Stimulated activated CD4-positive, alpha-beta T cell treated with anti-CD3 and anti-CD28 coated beads, Interleukin-4, amount 100 ng/mL, for 24 hours (primary cell): ENCODE results near the gene CNGA2.

ENCODE experiments used
- DNase-seq: peaks from one replicate; pipeline ENCODE4 v3.0.0-alpha.2; 2020

CNGA2 gene

DNA sequence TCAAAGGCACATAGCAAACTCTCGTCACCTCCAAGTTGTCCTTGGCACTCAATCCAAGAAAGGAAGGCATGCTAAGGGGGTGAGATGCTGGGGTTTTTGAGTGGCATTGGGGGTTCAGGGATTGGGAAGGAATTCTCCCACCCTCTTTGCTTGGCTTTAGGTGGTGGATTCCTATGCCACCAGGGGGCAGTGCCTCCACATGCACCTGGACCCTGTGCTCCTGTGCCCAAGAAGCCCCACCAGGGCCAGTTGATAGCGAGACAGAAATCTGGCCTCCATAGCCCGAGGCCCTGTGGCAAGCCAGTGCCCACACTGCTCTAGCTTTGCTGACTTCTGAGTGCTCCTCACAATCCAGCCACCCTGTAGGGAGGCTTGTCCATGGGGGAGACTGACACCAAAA, 20.7 kb upstream of the CNGA2 start:
- no peak for DNase-seq

DNA sequence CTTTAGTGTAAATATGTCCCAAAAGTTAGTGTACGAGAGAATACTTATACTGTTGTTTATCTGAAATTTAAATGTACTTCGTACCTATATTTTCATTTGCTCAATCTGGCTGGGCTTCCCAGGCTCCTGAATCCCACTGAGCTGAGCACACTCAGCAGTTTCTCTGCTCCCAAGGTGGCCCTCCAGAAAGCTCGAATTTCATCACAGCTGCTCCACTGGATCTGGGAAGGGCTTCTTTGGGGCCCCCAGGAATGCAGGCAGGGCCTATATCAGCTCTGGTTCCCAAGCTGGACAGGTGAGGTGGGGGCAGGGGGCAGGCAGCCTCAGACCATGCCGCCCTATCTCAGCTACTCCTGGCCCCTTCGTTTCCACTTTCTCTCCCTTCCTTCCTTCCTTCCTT, 20.2 kb upstream of the CNGA2 start:
- no peak for DNase-seq

DNA sequence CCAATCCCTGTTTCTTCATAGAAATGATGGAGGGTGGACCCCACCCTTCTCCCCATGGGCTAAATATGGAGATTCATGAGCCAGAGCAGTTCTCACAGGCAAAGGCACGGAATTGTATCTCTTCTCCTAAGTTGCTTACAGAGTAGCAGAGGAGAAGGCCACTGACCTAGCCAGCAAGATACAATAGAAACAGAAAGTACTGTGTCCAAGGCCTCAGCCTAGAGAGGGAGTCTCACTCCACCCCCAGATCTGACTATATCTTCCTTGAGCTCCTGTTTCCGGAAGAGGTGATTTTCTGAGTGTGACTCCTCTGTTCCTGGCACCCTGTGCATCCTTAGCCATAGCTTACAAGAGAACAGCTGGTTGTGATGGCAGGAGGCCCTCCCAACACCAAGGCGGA, 18.8 kb upstream of the CNGA2 start, which contains the start of gene FATE1:
TSS of gene FATE1 (plus strand) at position 284 of the 400 bp plus-strand sequence. CDS start at position 369, 85 bp downstream.
- DNase-seq, result no peak

DNA sequence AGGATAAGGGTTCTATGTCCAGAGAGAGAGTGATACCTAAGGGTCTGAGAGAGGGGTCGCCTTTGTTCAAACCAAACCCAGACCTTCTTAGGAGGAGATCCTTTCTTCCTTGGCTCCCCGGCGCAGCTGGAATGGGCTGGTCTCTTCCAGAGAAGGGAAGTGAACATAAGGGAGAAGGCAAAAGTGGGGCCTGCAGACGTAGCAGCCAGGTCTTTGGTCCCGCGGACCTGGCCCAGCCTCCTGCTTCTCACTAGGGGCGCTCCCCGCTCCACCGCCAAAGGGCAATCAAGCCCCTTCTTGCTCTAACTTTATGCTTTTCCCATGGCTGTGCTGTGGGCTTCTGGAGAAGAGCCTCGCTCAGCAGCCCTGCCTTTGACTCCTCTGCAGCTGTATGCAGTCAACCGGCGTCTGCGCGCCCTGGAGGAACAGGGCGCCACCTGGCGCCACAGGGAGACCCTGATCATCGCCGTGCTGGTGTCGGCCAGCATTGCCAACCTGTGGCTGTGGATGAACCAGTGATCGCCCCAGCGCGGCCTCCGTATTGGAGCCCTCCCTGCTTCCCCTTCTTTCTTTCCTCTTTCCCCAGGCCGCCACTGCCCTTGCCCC, 12.2 kb upstream of the CNGA2 start:
- DNase-seq, result no peak

DNA sequence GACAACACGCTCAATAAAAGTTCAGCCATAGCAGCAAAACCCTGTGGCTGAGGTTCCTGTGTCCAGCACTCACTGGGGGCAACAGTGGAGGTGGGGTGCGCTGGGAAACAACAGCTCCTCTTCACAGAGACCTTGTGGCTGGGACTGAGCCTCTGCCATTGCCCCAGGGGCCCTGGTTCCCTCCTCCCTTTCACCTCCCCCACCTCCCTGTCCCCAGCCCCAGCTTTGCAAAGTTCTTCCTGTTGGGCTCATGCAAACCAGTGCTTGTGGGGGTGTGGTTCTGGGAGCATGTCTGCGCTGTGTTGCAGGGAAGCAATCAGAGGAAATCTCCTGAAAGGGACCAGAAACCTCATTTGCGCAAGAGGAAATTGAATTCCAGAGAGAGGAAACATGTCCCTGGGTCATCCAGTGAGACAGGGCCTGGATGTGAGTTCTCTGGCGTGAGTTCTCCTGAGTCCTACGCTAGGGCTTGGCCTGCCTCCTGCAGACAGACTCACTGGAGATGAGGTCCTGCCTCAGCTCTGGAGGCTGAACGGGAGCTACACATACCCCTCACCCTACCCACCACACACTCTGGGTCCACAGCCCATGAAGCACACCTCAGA, 11.3 kb upstream of the CNGA2 start:
- DNase-seq, result no peak

DNA sequence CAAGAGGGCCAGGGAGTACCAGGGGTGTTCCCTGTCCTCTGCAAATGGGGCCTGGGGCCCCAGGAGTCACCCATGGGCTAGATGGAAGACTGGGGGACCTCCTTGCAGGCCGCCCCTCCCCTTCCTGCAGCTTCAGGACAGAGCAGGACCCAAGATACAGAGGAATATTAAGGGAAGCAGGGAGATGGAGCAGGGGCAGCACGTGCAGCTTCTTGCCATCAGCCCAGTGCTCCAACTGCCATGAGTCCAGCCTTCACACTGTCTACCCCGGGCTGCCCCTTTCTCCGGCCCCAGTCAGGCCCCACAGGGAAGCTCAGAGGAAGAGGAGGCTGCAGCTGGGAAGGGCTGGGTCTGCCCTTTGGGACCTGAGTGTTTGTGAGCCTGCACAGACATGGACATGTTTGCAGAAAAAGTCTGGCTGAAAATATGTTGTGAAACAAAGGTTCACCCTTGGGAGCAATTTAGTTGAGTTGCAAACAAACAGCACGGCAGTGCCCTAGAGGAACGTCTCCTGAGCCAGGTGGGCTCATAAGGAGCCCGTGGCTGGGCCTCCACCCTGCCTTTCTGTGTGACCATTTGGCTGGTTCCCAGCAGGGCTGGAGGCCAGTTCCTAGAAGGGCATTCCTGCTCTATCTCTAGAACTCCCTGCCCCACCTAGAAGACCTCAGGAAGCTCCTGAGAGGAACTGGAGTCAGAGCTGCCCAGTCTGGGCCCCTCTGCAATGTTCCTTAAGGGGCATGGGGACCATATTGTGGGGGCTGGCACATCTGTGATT, 9.8 kb upstream of the CNGA2 start:
- DNase-seq, result no peak

DNA sequence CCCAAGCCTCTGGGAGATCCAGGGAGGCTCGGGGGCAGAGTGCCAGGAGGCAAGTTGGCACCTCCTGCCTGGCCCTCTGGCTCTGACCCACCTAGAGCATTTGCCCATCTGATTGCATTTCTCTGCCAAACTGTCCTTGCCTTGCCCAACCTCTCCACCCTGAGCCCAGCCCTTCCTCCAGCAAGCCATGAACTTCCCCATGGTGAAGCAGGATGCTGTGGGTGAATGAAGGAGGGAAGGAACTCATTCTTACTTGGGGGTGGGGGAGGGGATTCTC, 9.3 kb upstream of the CNGA2 start:
- no peak for DNase-seq

DNA sequence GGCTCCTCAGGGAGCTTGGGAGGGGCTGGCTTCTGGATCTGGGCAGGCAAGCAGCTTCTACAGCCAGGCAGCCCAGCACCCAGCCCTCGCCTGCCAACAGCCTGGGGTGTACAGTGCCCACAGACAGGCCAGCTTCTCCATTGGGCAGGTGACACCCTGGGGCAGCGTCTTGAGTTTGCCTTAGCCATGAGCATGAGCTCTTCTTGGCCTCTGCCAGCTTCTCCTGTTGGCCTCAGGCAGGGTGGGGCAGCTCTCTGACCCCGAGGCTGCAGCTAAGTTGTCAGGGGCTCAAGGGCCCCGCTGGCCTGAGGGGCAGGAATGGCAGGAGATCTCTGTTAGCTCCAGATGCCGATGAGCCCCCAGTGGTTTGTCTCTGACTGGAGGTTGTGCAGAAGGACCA, 7.8 kb upstream of the CNGA2 start:
- no peak for DNase-seq

DNA sequence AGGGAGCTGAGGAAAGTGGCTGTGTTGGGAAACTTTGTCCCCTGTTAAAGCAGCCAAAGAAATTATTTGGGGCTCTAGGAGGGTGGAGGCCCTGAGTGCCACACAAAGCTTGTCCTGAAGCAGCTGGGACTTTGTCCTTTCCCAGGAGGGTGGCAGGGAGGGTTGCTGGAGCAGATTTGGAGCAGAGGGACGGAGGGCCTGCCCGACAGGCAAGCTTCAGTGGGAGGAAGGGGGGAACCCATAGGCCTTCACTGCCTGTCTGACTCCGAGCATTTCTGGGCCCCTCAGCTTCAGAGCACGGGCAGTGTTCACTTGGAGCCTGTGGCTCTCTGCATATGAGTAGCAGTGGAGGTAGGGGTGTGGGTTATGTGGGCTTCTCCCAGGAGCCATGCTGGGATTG, 7.2 kb upstream of the CNGA2 start:
- no peak for DNase-seq

DNA sequence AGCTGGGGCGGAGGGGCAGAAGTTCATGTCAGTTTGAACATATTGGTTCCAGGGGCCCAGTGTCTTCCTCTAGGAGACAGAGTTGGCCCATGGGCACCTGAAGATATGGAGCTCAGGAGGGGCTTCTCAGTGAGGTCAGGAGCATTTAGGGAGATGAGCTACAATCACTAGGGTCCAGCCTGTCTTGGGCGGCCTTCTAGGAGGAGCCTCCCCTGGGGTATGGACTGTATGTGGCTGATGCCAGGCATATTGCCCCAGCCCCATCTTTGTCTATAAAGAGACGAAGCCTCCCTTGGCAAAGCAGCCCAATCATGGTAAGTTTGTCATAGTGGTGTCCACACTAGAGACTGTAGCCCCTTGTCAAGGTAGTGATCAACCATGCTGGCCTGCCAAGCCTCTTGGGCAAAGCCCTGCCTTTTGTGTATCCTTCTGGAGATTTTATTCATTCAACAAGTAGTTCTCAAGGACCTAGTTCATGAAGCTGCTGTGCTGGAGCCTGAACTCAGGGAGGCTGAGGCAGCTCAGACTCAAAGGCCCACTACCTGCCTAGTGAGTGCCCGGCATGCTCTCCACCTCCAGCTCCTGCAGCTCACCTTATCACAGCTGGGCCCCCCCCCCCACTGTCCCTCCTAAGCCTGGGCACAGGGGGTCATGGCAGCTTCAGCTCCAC, 5.4 kb upstream of the CNGA2 start:
- no peak for DNase-seq

DNA sequence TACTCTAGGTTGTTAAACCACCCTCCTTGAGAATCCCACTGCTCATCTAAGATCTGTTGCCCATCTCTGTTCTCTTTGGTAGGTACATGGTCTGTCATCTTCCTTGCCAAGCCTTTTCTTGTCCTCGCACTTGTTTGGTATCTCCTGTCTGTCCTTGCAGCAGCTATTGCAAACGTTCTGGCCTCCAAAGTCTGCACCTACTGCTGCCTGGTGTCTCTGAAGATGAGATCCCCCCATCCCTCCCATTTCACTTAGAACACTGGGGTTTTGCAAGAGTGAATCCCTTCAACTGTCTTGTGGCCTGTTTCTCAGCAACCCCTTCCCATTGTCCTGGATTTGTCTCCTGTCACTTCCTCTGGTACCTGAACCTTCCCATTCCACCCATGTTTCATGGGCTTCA, 673 bp downstream of the CNGA2 start:
- DNase-seq, result no peak

DNA sequence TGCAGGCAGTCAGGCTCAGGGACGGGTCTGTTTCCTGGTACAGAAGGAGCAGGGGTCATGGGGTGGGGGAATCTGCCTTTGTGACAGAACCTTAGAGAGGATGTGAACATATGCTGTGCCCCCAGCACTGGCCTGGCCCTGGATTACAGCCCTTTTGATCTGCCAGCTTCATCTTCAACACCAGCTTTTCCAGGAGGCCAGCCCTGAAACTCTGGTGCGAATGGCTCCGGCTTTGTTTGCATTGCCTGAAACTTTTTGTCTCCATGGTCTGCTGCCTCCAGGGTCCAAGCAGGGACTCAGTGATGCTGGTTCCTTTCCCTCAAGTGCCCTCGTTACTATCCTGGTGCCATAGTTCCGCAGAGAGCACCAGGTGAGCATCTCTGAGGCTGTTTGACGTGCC, 2.1 kb downstream of the CNGA2 start:
- no peak for DNase-seq

DNA sequence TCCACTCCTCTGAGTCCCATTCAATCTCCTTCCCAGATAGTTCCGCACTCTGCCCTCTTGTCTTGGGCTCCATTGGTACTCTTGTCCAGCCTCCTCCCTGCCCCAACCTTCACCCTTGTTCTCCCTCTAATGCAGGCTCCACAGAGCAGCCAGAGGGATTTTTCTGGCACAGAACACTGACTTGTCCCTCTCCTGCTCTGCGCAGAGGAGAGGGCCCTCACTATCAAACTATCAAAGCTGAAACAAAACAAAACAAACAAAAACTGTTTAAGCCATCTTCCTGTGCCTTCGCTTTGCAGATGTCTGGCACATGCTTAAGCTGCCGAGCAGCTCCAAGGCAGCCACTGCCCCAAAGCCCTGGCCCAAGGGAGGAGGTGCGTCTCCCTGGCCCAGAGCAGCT, 2.9 kb downstream of the CNGA2 start:
- no peak for DNase-seq

DNA sequence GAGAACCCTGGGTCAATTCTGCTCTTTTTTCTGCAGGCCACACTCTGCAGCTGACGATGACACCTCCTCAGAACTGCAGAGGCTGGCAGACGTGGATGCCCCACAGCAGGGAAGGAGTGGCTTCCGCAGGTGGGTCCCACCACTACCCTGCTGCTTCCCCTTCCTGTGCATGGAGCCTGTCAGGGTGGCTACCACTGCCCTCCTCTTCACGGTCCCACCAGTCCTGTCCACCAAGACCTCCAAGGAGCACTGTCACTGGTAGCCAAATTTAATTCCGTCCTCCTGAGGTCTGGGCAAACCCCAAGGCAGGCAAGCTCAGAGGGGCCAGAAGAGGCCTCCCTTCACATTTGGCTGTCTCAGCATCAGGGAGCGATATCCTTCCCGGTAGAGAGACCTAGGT, 4.2 kb downstream of the CNGA2 start:
- no peak for DNase-seq

DNA sequence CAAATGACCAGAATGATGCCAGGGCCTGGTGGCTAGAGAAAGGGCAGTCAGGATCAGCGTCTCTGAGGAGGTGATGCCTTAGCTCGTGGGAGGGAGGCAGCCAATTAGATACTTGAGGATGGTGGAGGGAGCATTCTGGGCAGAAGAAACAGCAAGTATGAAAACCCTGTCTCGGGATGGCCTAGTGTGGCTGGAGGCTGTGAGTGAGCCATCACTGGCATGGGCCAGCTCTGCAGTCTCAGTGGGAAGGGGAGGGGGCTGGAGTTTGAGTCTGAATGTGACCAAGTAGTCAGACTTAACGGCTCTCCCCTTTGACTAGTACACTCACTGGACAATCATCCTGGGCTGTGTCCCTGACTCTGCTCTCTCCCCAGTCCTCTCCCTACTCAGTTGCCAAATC, 7.1 kb downstream of the CNGA2 start:
- no peak for DNase-seq

DNA sequence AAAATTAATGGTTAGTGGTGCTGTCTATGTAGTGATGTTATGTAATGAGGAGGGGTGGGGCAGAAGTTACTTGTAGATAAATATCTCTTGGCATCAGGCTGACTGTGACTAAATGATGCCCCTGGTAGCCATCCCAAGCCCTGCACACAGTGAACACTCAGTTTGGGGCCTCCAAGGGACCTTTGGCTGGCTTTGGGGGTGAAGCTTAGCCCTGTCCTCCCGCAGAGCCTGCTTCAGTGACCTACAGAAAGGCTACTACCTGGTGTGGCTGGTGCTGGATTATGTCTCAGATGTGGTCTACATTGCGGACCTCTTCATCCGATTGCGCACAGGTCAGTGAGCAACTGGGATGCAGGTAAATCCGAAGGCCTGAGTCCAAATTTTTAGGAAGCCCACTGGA, 7.8 kb downstream of the CNGA2 start:
- no peak for DNase-seq

DNA sequence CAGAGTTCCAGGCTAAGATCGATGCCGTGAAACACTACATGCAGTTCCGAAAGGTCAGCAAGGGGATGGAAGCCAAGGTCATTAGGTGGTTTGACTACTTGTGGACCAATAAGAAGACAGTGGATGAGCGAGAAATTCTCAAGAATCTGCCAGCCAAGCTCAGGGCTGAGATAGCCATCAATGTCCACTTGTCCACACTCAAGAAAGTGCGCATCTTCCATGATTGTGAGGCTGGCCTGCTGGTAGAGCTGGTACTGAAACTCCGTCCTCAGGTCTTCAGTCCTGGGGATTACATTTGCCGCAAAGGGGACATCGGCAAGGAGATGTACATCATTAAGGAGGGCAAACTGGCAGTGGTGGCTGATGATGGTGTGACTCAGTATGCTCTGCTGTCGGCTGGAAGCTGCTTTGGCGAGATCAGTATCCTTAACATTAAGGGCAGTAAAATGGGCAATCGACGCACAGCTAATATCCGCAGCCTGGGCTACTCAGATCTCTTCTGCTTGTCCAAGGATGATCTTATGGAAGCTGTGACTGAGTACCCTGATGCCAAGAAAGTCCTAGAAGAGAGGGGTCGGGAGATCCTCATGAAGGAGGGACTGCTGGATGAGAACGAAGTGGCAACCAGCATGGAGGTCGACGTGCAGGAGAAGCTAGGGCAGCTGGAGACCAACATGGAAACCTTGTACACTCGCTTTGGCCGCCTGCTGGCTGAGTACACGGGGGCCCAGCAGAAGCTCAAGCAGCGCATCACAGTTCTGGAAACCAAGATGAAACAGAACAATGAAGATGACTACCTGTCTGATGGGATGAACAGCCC, 9.3 kb downstream of the CNGA2 start:
- no peak for DNase-seq

DNA sequence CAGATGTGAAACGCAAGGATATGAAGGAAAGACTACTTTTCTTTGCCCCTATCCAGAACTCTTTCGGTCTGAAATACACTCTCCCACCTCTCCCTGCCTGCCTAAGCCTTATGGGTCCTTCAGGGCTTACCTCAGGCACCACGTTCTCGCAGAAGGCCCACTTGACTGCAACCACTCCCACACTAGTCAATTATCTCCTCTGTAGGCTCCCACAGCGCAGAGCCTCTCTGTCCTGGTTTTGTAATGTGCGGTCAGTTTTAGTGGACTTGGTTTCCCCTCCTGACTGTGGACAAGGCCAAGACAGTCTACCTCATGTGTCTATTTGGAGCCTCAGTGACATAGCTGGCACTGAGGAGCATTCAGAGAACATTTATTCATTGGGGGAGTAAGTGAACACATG, 11.1 kb downstream of the CNGA2 start:
- no peak for DNase-seq

DNA sequence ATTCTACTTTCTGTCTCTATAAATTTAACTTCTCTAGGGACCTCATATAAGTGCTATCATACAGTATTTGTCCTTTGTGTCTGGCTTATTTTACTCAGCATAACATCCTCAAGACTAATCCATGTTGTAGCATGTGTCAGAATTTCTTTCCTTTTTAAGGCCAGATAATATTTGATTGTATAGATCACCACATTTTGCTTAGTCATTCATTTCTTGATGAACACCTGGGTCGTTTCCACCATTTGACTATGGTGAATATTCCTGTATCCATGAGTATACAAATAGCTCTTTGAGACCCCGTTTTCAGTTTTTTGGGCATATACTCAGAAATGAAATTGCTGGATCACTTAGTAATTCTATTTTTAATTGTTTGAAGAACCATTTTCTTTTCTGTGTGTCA, 12.0 kb downstream of the CNGA2 start:
- no peak for DNase-seq

DNA sequence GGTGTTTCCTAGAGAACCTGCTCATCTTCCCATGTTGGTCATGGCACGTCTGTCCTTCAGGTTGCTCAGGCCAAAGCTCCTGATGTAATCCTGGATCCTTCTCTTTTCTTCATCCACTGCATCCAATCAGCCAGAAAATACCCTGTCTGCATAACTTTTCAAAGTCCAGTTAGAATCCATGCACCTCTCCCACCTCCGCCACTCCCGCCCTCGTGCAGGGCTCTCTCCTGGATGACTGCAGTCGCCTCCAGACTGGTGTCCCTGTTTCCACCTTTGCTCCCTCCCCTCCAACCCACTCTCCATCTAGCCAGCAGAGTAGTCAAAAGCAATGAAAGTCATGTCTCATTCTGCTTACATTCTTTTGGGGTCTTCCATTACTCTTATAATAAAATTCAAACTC, 16.0 kb downstream of the CNGA2 start:
- no peak for DNase-seq

DNA sequence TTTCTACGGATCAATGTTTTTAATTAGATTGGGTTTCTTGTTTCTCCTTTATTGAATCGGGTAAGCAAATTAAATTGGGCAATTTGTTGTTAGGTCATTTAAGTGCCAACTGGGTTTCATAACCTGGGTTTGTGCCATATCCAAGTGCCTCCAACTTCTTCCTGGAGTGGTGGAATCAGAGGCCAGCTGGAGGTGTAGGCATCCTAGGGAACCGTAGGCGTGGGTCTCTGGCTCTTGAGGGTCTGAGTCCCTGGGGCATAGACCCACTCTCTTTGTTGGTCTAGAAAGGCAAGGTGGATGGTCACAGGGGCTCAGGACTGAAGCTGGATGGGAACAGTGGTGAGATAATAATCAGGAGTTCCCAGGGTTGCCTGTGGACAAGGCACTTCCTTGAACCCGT, 18.3 kb downstream of the CNGA2 start:
- no peak for DNase-seq

DNA sequence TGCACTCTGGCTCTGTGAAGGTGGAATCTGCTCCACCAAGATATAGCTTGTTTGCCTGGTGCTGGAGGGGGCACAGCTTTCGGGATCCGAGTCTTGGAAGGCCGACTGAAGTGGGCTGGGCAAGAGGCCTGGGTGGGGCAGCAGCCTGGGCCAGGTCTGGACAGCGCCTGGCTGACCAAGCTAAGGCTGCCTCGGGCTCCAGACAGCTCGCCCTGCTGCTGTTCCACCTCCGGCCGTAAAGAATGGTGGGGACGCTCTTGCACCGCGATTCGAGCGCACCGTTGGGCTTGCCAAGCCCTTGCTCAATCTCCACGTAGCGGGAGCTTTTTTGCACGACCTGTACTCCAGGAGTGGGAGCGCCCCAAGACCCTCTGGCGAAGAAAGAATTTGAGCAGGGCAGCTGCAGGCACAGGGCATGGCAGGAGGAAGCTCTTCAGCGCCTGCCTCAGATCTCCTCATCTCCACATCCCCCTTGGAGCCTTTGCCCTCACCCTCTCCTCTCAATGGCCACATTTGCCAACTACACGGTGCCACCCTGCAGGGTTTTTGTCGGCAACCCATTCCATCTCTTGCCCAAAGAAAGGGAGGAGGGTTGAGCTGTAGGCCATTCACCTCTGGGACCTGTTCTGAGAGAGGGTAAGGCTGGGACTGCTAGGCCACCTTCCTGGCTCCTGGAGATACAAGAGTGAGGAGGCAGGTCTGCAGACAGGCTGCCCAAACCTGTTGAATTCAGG, 18.9 kb downstream of the CNGA2 start:
- no peak for DNase-seq

DNA sequence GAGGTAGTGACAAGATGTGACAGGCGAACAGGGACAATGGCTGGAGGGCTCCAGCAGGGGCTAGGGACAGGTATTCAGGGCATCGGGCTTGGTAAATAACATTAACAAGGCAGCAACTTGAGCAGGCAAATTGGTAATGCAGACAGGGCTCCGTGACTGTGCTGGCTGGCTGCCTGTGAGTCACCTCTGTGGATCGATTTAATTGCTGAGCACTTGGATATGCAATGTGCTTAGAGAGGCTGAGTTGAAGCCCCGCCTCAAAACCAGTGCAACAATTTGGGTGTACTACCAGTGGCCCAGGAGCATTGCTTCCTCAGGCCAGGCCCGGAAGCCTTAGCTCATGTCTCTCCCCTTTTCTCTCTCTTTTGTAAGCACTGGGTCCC, 19.5 kb downstream of the CNGA2 start:
- DNase-seq, result no peak
